ENCODE data around the gene POLR1A. TPM values are rescaled to one million over a fixed set of nuclear protein-coding genes. Genes with fewer than 3 reads are reported as not detected.

POLR1A gene
- total and polyA plus RNA-seq, 9 donors = 4.7 to 43.9 (median 23.1) TPM

DNA sequence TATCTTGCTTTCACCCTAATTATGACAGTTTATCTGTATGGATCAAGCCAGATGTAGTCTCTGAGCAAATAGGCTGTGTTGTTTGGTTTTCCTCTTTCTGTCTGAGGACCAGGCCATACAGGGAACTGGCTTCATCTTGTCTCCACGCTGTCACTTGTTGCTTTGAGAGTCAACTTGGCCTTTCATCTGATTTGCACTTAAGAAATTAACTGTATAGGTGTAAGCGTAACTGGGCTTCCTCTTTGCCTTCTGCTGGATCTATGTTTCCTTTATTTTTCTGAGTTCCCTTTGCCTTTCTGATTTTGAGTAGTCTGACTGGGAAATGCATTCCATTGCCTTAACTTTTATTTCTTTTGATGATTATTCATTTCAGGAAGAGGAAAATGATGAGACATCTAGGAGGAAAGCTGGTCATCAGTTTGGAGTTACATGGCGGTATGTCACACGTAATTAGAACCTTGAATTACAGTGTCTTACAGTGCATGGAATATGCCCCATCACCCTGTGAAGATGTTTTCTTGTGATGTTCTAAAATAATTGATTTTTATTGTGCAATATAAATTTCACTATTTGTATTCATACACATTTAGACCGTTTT lies 17.7 kb upstream of the POLR1A start:
- no peaks in the 10 kb centered on the region for H3K36me3 ChIP-seq
- no peak overlapping the region for H3K27ac ChIP-seq
- H3K4me3 ChIP-seq = no peak overlapping the region
- WGBS, 3 donors = 82 to 89% (median 82%) methylated on average over 5 of the region's 5 CpGs
- intact Hi-C loops (cut with DNase I) = no loop called here
- H3K4me1 ChIP-seq (ENCODE audit: insufficient read depth) = no peaks in the 10 kb centered on the region
- no peak for DNase-seq
- no peaks in the 10 kb centered on the region for H3K9me3 ChIP-seq
- TF ChIP-seq, protein P1, sequence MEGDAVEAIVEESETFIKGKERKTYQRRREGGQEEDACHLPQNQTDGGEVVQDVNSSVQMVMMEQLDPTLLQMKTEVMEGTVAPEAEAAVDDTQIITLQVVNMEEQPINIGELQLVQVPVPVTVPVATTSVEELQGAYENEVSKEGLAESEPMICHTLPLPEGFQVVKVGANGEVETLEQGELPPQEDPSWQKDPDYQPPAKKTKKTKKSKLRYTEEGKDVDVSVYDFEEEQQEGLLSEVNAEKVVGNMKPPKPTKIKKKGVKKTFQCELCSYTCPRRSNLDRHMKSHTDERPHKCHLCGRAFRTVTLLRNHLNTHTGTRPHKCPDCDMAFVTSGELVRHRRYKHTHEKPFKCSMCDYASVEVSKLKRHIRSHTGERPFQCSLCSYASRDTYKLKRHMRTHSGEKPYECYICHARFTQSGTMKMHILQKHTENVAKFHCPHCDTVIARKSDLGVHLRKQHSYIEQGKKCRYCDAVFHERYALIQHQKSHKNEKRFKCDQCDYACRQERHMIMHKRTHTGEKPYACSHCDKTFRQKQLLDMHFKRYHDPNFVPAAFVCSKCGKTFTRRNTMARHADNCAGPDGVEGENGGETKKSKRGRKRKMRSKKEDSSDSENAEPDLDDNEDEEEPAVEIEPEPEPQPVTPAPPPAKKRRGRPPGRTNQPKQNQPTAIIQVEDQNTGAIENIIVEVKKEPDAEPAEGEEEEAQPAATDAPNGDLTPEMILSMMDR (IDR thresholded peaks at IDR 0.05) = no peak
- TF ChIP-seq POLR2A (IDR thresholded peaks at IDR 0.05) (no peak), EP300 (IDR thresholded peaks at IDR 0.05) (no peak)
- no peaks in the 10 kb centered on the region for H3K27me3 ChIP-seq

DNA sequence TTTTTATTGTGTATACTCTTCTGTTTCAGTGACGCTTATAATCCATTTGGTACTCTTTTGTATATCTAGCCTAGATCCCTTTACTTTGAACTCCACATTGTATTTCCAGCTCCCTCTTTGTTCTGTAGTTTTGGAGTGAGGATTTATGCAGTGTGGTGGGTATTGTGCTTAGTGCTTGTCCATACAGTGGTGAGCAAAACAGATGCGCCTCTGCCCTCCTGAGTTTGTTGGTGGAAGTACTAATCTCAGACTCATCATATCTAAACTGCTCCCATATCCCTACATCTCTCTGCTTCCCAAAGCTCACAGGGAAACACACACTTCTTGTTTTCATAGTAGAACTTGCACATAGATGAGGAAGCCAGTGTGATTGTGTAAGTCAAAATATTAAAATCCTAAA lies 12.4 kb upstream of the POLR1A start:
- Histone ChIP-seq H3K4me1 (ENCODE audit: insufficient read depth) (peaks cover 6% of the 10 kb centered on the region), H3K36me3 (no peaks in the 10 kb centered on the region), H3K4me3 (no peak overlapping the region), H3K9me3 (no peaks in the 10 kb centered on the region), H3K27me3 (no peaks in the 10 kb centered on the region), H3K27ac (no peak overlapping the region)
- WGBS, 3 donors = 94 to 96% (median 96%) methylated on average over 2 of the region's 2 CpGs
- TF ChIP-seq EP300 (IDR thresholded peaks at IDR 0.05) (no peak), POLR2A (IDR thresholded peaks at IDR 0.05) (no peak)
- TF ChIP-seq, protein P1 (IDR thresholded peaks at IDR 0.05) = no peak
- no peak for DNase-seq
- intact Hi-C loops (cut with DNase I) = no loop called here

DNA sequence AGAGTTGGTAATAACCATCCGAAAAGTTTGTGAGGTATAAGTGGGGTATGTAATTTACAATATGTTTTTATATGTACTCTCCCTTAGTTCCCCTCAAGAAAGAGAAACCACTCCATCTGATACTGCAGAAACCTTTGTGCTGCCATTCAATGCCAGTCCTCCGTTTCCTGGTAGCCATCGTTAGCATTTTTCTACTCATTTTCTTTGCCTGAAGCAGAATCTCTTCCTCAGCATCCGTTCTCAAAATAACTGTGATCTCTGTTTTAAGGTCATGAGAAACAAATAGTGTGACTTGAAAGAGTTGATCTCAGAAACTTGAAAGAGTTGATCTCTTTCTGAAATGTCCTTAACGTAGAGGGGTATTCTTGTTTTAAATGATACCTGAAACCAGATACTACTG lies 1.3 kb upstream of the POLR1A start:
- 8 to 17% (median 14%) methylated on average over 5 of the region's 5 CpGs for WGBS, 3 donors
- TF ChIP-seq, protein P1 (IDR thresholded peaks at IDR 0.05) = no peak
- TF ChIP-seq POLR2A (IDR thresholded peaks at IDR 0.05) (no peak), EP300 (IDR thresholded peaks at IDR 0.05) (no peak)
- intact Hi-C loops (cut with DNase I) = no loop called here

DNA sequence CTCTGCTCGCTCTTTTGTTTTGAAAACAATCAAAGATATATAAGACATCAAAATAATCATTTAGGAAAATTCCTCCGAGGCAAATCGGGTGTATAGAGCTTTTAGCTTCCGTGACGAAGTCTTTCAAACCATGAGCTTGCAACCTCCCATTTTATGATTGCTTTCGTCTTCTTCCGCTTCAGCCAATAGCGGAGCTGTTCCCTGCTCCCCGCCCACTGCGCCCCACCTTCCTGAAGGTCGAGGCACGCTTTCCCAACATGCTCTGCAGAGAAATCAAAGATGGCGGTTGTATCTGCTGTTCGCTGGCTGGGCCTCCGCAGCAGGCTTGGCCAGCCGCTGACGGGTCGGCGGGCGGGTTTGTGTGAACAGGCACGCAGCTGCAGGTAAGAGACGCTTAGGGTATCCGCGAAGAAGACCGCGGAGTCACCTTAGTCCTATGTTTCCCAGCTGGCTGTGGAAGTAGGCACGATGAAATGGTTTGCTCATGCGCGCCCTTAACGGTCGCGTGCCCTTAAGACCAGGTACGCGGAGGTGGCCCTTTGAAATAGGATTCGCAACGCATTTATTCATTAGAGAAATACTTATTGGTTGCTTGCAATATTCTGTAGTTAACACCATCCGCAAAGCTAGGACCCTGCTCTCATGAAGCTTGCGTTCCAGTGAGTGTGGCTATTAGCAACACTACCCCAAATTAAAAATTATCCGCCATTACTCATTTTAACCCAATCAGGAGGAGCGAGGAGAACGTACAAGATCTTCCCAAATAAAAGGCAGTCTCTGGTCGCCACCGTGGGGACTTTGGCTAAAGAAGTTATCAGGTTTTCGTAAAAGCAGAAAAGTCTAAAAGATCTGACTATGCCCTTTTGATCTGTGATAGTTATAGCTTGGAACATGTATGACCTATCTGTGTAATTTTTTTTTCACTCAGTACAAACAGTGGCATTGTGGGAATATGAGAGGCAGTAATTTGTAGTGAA lies 571 bp upstream of the POLR1A start, which contains the start of gene PTCD3:
PTCD3 (plus strand) TSS at position 267 of the 977 bp plus-strand sequence; CDS start at position 280, 13 bp downstream.
- intact Hi-C loops (cut with DNase I) = no loop called here
- WGBS, 3 donors = 0% methylated on average over 44 of the region's 44 CpGs
- TF ChIP-seq EP300 (IDR thresholded peaks at IDR 0.05) (no peak), POLR2A (IDR thresholded peaks at IDR 0.05) (peak; percentile 50)
- TF ChIP-seq, protein P1 (IDR thresholded peaks at IDR 0.05) = peak in 1 of 3 donors; percentile 5

More for the DNA sequence above, 1.3 kb upstream of the POLR1A start:
- no peaks in the 10 kb centered on the region for H3K9me3 ChIP-seq
- no peak for DNase-seq
- H3K4me1 ChIP-seq (ENCODE audit: insufficient read depth) = peaks cover 4% of the 10 kb centered on the region
- H3K27me3 ChIP-seq = no peaks in the 10 kb centered on the region
- H3K36me3 ChIP-seq = no peaks in the 10 kb centered on the region
- no peak overlapping the region for H3K27ac ChIP-seq
- peak overlapping the region; percentile 92 for H3K4me3 ChIP-seq

More for the DNA sequence above, 571 bp upstream of the POLR1A start, which contains the start of gene PTCD3:
- Histone ChIP-seq H3K9me3 (no peaks in the 10 kb centered on the region), H3K36me3 (no peaks in the 10 kb centered on the region), H3K27me3 (no peaks in the 10 kb centered on the region), H3K27ac (peak within 1 kb of the TSS; percentile 67 to 68), H3K4me3 (peak within 1 kb of the TSS; percentile 92), H3K4me1 (ENCODE audit: insufficient read depth) (peaks cover 4% of the 10 kb centered on the region)
- peak; percentile 90 to 93 (median 90) for DNase-seq
